CD4-positive, alpha-beta T cell treated with Interleukin-10 for 1 hour (primary cell): ENCODE results near the gene DPH2.

Source experiments
- DNase-seq: peaks from one replicate; pipeline ENCODE4 v3.0.0-alpha.2; 2020

The DPH2 gene, protein sequence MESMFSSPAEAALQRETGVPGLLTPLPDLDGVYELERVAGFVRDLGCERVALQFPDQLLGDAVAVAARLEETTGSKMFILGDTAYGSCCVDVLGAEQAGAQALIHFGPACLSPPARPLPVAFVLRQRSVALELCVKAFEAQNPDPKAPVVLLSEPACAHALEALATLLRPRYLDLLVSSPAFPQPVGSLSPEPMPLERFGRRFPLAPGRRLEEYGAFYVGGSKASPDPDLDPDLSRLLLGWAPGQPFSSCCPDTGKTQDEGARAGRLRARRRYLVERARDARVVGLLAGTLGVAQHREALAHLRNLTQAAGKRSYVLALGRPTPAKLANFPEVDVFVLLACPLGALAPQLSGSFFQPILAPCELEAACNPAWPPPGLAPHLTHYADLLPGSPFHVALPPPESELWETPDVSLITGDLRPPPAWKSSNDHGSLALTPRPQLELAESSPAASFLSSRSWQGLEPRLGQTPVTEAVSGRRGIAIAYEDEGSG

DNA sequence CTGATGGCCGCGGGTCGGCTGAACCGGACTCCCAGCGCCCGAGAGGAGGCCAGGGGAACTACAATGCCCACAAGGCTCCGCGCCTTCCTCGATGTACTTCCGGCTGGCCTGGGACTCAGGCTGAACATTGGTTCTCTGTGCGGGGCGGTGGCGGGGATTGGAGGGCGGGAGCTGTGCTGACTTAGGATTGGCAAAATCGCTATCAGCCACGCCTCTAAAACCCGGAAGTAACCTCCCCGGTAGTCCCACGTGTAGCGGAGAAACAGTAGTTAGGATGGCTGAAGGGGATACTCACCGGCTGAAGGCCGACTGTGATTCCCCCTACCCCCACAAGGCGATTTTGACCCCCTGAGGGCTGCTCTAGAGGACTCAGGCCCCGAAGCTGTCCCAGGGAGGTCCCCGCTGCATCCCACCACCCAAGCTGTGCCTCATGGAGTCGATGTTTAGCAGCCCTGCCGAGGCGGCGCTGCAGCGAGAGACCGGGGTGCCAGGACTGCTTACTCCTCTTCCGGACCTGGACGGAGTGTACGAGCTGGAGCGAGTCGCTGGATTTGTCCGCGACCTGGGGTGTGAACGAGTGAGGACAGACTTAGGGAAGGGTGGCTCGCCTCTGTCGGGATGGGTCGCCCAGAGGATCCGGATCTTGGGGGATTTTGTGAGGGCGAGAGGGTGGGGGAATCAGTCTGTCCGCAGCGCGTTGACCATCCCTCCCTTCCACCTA lies at the start of gene DPH2:
Gene DPH2 (plus strand): TSS at position 265 of the 721 bp plus-strand sequence. CDS start 166 bp downstream, at position 431.
- peak; percentile 96 for DNase-seq

DNA sequence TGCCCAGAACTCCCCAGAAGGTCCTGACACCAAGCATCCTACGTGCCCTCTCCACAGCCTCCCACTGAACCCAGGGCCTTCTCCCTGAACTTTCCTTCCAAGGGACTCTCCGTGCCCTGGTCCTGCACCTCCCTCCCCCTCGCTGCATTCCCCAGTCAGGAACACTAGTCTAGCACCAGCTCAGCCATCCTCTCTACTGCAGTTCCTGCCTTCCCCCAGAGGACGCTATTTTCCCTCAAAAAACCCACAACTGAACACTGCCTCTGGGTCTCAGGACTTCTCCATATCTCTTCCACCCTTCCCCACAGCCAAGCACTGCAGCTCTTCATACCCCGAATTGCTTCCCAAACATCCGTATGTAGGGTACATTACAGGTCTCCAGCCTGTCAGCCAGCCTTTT lies 48.8 kb upstream of the DPH2 start:
- no peak for DNase-seq

DNA sequence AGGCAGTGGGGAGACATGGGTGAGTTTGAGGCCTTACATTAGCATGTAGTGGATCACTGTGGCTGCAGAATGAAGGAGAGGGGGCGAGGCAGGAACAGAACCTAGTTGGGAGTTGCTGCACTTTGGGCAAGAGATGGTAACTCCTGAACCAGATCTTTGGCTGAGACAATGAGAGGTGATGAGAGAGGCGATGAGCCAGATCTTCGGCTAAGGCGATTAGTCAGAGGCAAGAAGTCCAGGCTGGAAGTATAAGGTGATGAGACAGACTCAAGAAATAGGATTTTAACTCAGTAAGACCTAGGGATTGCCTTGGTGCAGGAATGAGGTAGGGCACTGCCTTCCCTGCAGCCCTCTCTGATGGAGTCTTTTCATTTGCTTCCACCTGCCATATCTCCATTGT lies 45.3 kb upstream of the DPH2 start:
- DNase-seq, result no peak

DNA sequence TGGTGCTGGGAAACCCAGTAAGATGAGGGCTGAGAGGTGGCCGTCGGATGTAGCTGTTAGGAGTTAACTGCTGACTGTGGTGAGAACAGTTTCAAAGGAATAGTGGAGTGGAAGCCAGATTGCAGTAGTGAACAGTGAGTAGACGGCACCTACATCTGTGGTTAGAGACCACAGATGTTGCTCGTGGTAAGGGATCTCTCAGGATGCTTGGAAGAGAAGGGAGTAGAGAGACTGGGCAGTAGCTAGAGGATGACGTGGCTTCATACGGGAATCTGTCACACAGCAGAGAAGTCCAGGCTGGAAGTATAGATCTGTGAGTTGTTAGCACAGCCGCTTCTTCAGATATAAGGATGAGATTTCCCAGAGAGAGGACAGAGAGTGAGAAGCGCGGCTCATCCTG lies 44.0 kb upstream of the DPH2 start:
- no peak for DNase-seq

DNA sequence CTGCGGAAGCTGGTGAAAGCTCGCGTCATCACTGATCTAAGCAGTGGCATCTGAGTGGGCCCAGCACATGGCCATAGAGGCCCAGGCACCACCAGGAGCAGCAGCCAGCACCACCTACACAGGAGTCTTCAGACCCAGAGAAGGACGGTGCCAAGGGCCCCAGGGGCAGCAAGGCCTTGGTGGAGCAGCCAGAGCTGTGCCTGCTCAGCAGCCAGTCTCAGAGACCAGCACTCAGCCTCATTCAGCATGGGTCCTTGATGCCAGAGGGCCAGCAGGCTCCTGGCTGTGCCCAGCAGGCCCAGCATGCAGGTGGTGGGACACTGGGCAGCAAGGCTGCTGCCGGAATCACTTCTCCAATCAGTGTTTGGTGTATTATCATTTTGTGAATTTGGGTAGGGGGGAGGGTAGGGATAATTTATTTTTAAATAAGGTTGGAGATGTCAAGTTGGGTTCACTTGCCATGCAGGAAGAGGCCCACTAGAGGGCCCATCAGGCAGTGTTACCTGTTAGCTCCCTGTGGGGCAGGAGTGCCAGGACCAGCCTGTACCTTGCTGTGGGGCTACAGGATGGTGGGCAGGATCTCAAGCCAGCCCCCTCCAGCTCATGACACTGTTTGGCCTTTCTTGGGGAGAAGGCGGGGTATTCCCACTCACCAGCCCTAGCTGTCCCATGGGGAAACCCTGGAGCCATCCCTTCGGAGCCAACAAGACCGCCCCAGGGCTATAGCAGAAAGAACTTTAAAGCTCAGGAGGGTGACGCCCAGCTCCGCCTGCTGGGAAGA lies 39.5 kb upstream of the DPH2 start:
- no peak for DNase-seq

DNA sequence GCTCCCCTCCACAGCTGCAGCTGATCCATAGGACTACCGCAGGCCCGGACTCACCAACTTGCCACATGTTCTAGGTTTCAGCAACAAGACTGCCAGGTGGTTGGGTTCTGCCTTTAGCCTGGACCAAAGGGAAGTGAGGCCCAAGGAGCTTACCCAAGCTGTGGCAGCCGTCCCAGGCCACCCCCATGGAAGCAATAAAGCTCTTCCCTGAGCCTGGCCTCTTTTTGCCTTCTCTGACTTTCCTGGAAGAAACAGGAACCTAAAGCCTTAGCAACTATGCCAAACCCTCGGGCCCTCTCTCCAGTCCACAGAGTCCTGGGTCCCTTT lies 38.9 kb upstream of the DPH2 start:
- DNase-seq, result no peak

DNA sequence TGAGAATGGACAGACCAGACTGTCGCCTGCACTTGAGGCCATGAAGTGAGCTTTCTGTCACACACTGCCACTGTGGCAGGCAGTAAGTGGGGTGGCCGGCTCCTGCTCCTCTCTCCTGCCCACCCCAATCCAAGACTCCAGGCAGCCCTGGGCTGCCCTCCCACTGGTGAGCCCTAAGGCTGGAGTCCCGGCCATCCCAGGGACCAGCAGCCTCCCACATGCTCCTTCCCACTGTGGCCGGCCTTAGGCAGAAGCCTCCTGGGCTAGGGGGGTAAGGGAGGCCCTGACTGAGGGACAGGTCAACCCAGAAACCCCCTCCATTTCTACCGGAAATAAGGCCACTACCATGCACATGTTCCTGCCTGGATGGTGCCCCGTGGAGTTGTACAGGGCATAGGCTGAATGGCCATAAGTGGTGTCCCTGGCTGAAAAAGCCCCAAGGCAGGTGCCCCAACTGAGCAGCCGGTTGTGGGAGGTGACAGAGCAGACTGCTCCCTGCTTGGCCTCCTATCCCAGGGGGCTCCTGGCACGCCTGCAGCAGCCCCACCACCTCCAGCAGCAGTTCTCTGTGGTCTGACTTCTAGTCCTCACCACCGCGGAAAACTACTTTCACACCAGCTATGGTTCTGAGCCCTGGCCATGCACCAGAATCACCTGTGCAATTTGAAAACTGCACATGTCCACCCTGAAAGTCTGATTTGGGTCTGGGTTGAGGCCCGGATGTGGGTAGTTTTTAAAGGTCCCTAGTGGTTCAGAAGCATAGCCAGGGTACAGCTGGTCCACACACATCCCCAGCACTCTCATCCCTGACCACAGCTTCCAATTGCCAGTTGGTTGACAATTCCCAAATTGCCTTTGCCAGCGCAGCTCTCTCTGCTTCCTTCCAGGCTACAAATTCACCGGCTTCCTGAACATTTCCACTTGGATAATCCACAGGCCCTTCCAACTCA lies 37.8 kb upstream of the DPH2 start:
- DNase-seq, result no peak

DNA sequence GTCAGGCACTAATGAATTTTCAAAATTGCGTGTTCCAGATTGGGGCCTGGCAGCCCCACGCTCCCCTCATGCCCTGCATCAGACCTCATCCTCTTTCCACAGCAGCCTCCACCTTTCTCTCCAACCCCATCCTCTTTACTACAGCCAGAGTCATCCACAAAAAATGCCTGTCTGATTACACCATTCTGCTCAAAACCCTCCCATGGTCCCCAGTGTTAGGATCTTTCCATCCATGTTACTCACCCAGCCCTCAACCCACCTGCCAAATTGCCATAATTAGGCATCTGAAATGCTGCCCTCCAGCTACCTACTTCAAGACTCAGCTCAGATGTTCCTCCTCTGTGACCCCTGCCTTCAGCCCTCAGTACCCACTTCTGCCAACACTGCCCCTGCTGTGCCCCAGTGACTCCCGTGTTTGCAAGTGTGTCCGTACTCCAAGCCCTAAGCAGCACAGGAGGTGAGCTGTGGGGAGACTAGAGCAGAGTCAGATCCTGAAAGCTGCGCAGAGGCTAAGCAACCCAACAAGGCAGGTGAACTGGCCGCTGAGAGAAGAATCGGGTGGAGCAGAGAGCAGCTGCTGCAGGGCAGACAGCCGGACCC lies 36.9 kb upstream of the DPH2 start:
- DNase-seq, result no peak

DNA sequence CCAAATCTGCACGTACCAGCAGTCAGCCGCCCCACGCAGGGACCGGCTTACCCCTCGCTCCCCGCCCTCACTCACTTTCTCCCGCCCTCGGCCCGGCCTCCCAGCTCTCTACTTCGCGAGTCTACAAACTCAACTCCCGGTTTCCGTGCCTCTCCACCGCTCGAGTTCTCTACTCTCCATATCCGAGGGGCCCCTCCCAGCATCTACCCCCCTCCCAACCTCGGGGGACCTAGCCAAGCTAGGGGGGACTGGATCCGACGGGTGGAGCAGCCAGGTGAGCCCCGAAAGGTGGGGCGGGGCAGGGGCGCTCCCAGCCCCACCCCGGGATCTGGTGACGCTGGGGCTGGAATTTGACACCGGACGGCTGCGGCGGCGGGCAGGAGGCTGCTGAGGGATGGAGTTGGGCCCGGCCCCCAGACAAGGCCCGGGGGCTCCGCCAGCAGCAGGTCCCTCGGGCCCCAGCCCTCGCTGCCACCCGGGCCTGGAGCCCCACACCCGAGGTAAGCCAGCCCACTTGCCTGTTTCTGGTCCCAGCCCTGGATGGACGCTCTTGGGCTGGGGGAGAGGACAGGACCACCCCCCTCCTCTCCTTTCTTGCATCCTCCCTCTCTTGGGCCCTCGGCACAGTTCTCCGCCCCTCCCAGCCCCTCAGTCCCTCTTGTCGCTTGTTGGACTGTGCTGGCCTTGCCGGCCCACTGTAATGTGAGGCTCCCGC lies 36.3 kb upstream of the DPH2 start, which contains the start of gene ARTN:
Gene ARTN (plus strand): TSS at position 416 of the 715 bp plus-strand sequence. CDS start 1,856 bp downstream, outside the sequence.
- DNase-seq, result no peak

DNA sequence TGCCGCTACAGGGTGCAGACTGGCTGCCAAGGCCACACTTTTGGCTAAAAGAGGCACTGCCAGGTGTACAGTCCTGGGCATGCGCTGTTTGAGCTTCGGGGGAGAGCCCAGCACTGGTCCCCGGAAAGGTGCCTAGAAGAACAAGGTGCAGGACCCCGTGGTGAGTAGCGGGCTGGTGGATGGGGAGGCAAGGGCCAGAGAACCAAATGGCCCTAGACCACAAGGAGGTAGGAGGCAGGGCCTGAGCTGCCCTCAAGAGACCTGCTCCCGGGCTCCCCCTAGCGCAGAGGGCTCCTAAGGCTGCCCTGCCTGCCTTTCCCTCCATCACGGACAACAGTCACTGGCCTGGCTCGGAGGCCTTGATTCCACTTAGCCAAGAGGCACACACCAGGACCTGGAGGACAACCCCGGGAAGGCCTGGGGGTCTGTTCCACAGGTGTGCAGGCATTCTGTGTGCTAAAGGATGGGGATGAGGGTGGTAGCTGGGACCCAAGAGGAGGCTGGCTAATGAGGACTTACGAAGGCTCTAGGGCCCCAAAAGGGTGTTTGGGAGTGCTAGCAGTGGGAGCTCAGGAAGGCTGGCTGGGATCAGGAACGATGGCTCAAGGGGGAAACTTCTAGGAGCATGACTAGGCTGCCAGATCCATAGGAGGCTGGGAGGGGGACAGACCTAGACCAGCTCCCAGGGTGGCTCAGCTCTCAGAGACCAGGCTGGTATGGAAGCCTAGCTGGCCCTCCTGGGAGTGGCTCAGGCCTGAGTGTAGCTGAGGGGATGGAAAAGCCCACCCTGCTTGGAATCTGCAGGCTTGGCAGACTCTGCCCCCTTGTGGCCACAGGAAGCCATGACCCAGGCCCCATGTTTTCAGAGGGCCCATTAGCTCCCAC lies 35.5 kb upstream of the DPH2 start:
- DNase-seq, result peak; percentile 52

DNA sequence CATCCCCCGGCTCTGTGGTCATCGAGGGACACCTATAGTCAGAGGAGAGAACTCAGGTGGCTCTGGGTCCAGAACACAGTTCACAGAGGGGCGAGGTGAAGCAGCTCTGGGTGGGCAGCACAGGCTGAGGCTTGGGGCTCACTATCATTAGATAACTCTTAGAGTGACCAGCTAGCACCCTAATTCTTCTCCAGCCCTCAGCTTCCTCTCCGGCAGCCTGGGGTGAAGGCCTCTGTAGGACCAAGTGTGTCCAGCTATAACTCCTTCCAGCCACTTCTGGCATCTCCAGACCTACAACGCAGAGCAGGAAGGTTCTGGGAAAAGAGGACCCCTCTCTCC lies 34.9 kb upstream of the DPH2 start:
- no peak for DNase-seq

DNA sequence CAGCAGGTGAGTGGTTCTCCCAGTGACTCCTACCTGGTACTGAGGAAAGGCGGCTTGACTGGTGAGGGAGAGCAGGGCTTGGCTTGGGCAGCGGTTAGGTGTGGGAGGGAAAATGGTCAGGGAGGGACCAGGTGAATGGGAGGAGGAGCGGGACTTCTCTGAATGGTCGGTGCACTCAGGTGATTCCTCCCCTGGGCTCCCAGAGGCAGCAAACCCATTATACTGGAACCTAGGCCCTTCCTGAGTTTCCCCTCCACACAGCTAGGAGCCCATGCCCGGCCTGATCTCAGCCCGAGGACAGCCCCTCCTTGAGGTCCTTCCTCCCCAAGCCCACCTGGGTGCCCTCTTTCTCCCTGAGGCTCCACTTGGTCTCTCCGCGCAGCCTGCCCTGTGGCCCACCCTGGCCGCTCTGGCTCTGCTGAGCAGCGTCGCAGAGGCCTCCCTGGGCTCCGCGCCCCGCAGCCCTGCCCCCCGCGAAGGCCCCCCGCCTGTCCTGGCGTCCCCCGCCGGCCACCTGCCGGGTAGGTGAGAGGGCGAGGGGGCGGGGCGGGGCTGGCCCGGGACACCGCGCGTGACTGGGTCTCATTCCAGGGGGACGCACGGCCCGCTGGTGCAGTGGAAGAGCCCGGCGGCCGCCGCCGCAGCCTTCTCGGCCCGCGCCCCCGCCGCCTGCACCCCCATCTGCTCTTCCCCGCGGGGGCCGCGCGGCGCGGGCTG lies 33.9 kb upstream of the DPH2 start:
- DNase-seq, result no peak

DNA sequence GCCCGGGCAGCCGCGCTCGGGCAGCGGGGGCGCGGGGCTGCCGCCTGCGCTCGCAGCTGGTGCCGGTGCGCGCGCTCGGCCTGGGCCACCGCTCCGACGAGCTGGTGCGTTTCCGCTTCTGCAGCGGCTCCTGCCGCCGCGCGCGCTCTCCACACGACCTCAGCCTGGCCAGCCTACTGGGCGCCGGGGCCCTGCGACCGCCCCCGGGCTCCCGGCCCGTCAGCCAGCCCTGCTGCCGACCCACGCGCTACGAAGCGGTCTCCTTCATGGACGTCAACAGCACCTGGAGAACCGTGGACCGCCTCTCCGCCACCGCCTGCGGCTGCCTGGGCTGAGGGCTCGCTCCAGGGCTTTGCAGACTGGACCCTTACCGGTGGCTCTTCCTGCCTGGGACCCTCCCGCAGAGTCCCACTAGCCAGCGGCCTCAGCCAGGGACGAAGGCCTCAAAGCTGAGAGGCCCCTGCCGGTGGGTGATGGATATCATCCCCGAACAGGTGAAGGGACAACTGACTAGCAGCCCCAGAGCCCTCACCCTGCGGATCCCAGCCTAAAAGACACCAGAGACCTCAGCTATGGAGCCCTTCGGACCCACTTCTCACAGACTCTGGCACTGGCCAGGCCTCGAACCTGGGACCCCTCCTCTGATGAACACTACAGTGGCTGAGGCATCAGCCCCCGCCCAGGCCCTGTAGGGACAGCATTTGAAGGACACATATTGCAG lies 33.2 kb upstream of the DPH2 start:
- no peak for DNase-seq

DNA sequence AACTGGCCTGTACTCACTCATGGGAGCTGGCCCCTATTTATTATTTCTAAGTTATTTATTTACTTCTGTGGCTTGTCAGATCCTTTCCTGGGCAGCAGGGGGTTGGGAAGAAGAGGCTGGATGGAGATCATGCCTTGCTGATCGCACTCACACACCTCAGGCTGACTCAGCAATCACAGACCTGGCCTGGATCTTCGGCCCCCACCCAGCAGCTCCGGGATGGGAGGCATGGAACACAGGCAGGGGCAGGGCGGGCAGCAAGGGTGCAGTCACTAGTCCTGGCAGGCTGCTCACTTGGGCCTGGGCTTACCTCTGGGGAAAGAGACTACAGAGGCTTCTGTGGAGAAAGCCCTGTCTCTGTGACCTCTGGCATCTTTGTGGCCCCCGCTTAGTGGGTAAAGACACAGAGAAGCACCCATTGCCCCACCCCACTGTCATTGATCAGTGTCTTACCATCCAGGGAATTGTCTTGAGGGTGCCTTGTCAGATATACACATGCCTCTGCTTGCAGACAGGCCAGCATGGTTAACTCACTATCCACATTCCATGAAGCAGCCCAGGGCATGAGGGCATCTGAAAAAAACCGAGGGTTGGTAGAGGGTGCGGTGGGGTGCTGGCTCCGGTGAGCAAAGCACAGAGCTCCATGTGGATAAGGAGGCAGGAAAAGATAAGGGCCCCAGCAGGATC lies 32.5 kb upstream of the DPH2 start:
- no peak for DNase-seq

DNA sequence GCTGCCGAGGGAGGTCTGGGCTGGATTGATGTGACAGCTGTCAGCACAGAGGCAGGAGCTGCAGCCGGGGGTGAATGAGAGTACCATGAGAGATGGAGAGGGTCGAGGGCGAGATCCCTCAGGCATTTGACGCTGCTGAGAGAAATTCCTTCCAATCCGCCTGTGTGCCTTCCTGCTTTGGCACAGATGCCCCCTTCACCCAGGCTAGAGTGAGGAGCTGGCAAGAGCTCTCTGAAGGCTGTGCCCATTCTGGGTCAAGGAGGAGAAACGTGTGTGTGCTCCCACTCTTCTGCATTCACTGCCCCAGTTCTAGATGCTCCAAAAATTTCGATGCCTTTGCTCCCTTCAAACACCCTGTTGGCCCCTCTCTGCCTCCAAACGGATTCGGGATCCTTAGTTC lies 31.4 kb upstream of the DPH2 start:
- no peak for DNase-seq

DNA sequence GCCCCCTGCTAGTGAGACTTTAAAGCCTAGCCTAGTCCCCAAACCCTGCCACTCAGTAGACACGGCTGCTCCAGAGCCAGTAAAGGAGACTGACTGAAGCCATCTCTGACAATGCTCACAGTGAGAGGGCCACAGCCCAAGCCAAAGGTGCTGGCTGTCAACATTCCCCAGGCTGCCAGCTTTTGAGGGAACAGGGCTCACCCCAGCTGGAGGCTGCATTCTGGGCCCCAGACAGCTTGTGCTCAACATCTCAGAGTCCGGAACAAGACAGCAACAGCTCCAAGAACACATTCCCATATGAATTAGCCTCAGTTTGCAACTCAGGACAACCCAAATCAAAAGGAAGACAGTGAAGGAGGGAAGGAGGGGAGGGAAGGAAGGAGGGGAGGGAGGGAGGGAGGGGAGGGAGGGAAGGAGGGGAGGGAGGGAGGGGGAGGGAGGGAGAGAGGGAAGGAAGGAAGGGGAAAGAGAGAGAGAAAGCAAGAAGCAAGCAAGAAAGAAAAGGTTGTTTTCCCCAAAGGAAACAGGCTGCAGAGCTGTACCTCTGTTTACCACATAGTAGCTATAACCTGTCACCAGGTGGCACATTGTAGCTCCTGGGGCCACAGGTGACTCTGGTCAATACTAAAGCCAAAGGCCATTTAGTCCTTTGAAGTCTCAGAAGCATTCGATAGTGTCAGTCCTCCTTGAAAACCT lies 30.8 kb upstream of the DPH2 start:
- no peak for DNase-seq

DNA sequence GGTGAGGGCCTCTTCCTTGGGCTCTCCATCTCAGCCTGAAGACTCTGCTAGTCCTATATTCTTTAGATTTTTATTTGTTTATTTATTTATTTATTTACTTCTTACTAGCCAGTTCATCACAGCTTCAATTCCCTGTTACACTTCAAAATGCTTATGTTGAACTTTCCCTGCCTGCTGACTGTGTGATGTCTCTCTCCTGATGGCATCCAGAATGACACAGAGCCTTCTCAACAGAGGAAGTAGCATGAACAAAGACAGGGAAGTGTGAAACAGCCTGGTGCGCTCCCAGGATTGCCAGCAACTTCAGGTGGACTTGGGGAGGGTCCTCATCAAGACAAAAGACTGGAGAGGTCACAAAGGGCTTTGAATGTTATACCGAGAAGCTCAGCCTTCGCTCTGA lies 27.4 kb upstream of the DPH2 start:
- no peak for DNase-seq

DNA sequence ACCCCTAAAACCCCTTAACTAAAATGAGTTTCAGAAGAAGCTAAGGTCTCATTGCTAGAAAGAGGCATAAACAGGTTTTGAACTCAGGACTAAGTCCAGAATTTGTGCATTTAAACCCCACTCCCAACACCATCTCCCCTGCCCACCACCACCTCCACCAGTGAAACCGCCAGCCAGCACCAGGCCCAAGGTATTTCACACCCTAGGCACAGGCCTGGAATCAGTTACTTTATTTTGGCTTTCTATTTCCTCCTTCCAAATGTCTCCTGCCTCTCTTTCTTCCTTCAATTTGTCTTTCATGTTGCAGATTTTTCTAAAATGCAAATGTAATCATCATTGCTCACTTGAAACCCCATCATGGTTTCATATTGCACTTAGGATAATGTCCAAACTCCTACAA lies 24.9 kb upstream of the DPH2 start:
- DNase-seq, result no peak
